SK-N-SH treated with all-trans-retinoic acid at 6 μM for 48 hours (cell line): Measurements from ENCODE around the gene HOXC13.

Experiments used
- ATAC-seq: fragments of 200-7000 bp; cut with Tn5 transposase; 3 replicates; pipeline ENCODE4 v1.9.1; 2020; ENCODE audit warnings: mild to moderate bottlenecking, moderate library complexity
- ARNTL ChIP-seq: fragments of 450-650 bp; formaldehyde crosslinking; IDR thresholded peaks from 2 replicates; pipeline ENCODE4 v1.5.0; 2020; ENCODE audit warnings: low read depth, mild to moderate bottlenecking, moderate library complexity, borderline replicate concordance
- BACH2 ChIP-seq: fragments of 250-450 bp; sonication (Bioruptor Pico); IDR thresholded peaks from 2 replicates; pipeline ENCODE4 v1.9.0; 2021; ENCODE audit warnings: mild to moderate bottlenecking, borderline replicate concordance
- CSDC2 ChIP-seq: fragments of 250-450 bp; sonication (Bioruptor Pico); IDR thresholded peaks from 2 replicates; pipeline ENCODE4 v1.5.0; 2020; ENCODE audit warnings: mild to moderate bottlenecking, moderate library complexity
- ESRRG ChIP-seq: fragments of 250-450 bp; sonication (Bioruptor Pico); IDR thresholded peaks from 2 replicates; pipeline ENCODE4 v1.6.1; 2021; ENCODE audit warnings: mild to moderate bottlenecking
- GLIS3 ChIP-seq: fragments of 250-450 bp; sonication (Bioruptor Pico); IDR thresholded peaks from 2 replicates; pipeline ENCODE4 v1.5.0; 2020; ENCODE audit warnings: mild to moderate bottlenecking, moderate library complexity
- ISL1 ChIP-seq: fragments of 250-450 bp; sonication (Bioruptor Pico); IDR thresholded peaks from 2 replicates; pipeline ENCODE4 v2.1.2; 2022; ENCODE audit warnings: mild to moderate bottlenecking, moderate library complexity
- OSR1 ChIP-seq: fragments of 250-450 bp; sonication (Bioruptor Pico); IDR thresholded peaks from 2 replicates; pipeline ENCODE4 v1.8.0; 2022; ENCODE audit warnings: moderate library complexity, mild to moderate bottlenecking, inconsistent platforms
- PPARA ChIP-seq: fragments of 250-450 bp; sonication (Bioruptor Pico); IDR thresholded peaks from 2 replicates; pipeline ENCODE4 v1.5.0; 2020; ENCODE audit warnings: mild to moderate bottlenecking, borderline replicate concordance
- SNAI2 ChIP-seq: fragments of 250-450 bp; sonication (Bioruptor Pico); IDR thresholded peaks from 2 replicates; pipeline ENCODE4 v1.5.0; 2020; ENCODE audit warnings: mild to moderate bottlenecking, moderate library complexity
- TCF4 ChIP-seq: fragments of 250-450 bp; sonication (Bioruptor Pico); IDR thresholded peaks from 2 replicates; pipeline ENCODE4 v1.8.0; 2021; ENCODE audit warnings: mild to moderate bottlenecking, moderate library complexity, borderline replicate concordance
- TOX ChIP-seq: fragments of 250-450 bp; sonication (Bioruptor Pico); IDR thresholded peaks from 2 replicates; pipeline ENCODE4 v1.8.0; 2021; ENCODE audit warnings: mild to moderate bottlenecking, moderate library complexity, borderline replicate concordance
- ZC3H10 ChIP-seq: fragments of 250-450 bp; sonication (Bioruptor Pico); IDR thresholded peaks from 2 replicates; pipeline ENCODE4 v1.5.1; 2021; ENCODE audit warnings: mild to moderate bottlenecking, moderate library complexity
- ZFP3 ChIP-seq: fragments of 250-450 bp; sonication (Bioruptor Pico); IDR thresholded peaks from 2 replicates; pipeline ENCODE4 v1.5.0; 2020; ENCODE audit warnings: mild to moderate bottlenecking, moderate library complexity
- ZFP30 ChIP-seq: fragments of 450-650 bp; formaldehyde crosslinking; IDR thresholded peaks from 2 replicates; pipeline ENCODE4 v1.5.0; 2022; ENCODE audit warnings: mild to moderate bottlenecking, moderate library complexity
- ZNF565 ChIP-seq: fragments of 450-650 bp; formaldehyde crosslinking; conservative IDR thresholded peaks from 2 replicates; pipeline ENCODE4 v1.5.0; 2020; ENCODE audit warnings: low read depth, mild to moderate bottlenecking, moderate library complexity
- ZNF70 ChIP-seq: fragments of 450-650 bp; formaldehyde crosslinking; IDR thresholded peaks from 2 replicates; pipeline ENCODE4 v1.5.0; 2020; ENCODE audit warnings: mild to moderate bottlenecking, moderate library complexity
- ZNF8 ChIP-seq: fragments of 450-650 bp; formaldehyde crosslinking; IDR thresholded peaks from 2 replicates; pipeline ENCODE4 v1.5.0; 2020; ENCODE audit warnings: mild to moderate bottlenecking, moderate library complexity
- TF ChIP-seq, protein P1 (sequence below): fragments of 250-450 bp; sonication (Bioruptor Pico); IDR thresholded peaks from 2 replicates; pipeline ENCODE4 v1.5.0; 2020; ENCODE audit warnings: mild to moderate bottlenecking, moderate library complexity
- TF ChIP-seq, protein P2 (sequence below): fragments of 250-450 bp; sonication (Bioruptor Pico); IDR thresholded peaks from 2 replicates; pipeline ENCODE4 v1.5.1; 2021; ENCODE audit warnings: mild to moderate bottlenecking, moderate library complexity
- TF ChIP-seq, protein P3 (sequence below): fragments of 250-450 bp; sonication (Bioruptor Pico); IDR thresholded peaks from 2 replicates; pipeline ENCODE4 v1.8.0; 2021; ENCODE audit warnings: low read depth, mild to moderate bottlenecking, moderate library complexity, borderline replicate concordance
- TF ChIP-seq, protein P4 (sequence below): fragments of 250-450 bp; sonication (Bioruptor Pico); IDR thresholded peaks from 2 replicates; pipeline ENCODE4 v1.5.1; 2020; ENCODE audit warnings: low read depth, mild to moderate bottlenecking, moderate library complexity
- TF ChIP-seq, protein P5 (sequence below): fragments of 250-450 bp; sonication (Bioruptor Pico); IDR thresholded peaks from 2 replicates; pipeline ENCODE4 v1.8.0; 2020; ENCODE audit warnings: mild to moderate bottlenecking, moderate library complexity, borderline replicate concordance

Gene HOXC13

DNA sequence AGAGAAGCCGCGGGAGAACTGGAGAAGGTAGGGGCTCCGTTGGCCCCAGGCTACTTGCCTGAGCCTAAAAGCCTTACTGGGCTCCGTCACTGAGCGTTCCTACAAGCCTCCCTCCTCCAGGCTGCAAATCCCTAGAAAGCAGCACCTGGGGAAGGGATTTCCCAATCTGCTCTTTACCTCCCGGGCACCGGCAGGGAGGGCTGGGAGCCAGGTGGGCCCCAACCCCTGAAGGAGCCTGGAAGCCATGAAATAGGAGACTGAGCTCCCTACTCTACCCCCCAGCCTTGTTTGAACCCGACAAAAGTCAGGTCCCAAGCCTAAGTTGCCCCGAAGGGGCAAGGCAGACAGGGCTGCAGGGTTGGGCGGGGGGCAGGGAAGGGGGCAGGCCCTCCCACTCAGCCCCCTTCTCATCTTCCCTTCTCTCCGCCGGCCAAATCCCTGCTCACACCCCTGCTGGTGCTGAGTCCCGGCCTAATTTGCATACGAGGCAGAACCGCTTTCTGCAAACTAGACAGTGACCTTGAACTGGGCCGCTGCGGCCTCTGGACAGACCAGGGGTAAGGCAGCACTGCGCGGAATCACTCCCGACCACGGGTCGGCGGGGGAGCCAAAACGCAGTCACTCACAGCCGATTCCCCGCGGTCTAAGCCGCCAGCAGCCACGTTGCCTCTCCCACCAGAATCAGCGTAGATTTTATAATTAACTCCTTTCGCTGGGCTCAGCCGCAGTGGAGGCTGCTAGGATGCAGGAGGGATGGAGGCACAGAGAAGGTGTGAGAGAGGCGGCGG lies 12.4 kb downstream of the HOXC13 start (continued):
- TF ChIP-seq GLIS3 (CRISPR knock-in tag) (no peak), TOX (CRISPR knock-in tag) (no peak), ZNF70 (CRISPR knock-in tag) (no peak), PPARA (CRISPR knock-in tag) (no peak)
- TF ChIP-seq, protein P1, sequence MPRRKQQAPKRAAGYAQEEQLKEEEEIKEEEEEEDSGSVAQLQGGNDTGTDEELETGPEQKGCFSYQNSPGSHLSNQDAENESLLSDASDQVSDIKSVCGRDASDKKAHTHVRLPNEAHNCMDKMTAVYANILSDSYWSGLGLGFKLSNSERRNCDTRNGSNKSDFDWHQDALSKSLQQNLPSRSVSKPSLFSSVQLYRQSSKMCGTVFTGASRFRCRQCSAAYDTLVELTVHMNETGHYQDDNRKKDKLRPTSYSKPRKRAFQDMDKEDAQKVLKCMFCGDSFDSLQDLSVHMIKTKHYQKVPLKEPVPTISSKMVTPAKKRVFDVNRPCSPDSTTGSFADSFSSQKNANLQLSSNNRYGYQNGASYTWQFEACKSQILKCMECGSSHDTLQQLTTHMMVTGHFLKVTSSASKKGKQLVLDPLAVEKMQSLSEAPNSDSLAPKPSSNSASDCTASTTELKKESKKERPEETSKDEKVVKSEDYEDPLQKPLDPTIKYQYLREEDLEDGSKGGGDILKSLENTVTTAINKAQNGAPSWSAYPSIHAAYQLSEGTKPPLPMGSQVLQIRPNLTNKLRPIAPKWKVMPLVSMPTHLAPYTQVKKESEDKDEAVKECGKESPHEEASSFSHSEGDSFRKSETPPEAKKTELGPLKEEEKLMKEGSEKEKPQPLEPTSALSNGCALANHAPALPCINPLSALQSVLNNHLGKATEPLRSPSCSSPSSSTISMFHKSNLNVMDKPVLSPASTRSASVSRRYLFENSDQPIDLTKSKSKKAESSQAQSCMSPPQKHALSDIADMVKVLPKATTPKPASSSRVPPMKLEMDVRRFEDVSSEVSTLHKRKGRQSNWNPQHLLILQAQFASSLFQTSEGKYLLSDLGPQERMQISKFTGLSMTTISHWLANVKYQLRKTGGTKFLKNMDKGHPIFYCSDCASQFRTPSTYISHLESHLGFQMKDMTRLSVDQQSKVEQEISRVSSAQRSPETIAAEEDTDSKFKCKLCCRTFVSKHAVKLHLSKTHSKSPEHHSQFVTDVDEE (CRISPR knock-in tag) = no peak

DNA sequence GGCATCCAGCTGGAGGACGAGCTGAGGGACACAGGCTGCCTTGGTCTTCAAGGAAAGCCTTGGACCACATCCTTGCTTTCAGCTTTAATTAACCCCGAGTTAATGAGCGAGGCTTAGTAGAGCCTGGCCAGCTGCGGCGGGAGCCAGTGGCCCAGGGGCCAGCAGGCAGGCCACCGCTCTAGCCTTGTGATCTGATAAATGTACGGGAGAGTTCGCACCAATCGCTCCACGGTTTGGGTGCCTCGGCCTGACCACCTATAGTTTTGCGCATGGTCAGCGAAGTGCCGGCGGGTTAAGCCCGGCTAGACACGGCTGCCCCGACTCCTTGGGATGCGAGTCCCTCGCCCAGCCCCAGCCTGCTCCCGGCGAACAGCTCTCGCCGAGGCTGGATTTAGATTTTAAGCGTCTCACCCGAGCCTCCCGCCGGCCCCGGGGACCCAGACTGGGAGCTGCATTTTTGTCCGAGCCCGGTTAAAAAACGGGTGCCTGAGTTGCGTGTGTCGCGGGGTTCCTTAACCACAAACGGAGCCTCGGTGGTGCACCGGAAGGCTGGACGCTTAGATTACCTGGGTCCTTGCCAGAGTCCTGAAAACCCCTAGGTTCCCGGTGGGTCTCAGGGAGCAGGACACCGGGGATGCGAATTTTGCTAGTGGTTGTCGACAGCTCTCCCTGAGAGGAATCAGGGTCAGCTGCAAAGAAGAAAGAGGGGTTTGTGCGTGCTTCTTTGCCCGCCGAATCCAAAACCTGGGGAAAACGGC lies 13.1 kb downstream of the HOXC13 start:
- TF ChIP-seq ZFP3 = no peak
- TF ChIP-seq OSR1 (CRISPR knock-in tag) = no peak
- TF ChIP-seq ZNF8 (CRISPR knock-in tag) = no peak
- no peak for TF ChIP-seq SNAI2 (CRISPR knock-in tag)
- no peak for TF ChIP-seq TCF4 (CRISPR knock-in tag)
- no peak for TF ChIP-seq CSDC2 (CRISPR knock-in tag)
- TF ChIP-seq ZC3H10 (CRISPR knock-in tag) = no peak
- no peak for TF ChIP-seq ZNF70 (CRISPR knock-in tag)
- ATAC-seq = no peak; the same call in 1 of the 3 replicates

DNA sequence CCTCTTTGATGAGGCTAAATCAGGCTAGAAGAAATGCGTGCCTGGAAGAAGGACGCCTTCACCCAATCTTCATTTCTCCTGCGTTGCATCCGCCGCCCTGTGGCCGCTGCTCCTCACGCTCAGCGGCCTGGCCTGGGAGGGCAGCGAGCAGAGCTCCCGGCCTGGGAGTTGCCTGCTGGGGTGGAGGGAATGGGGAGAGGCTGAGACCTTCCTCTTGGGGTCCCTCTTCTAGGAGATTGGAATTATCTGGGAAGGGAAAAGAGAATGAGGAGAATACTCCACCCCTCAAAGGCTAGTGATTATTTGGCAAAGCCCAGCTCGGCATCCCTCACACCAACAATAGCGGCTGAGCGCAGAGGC lies 13.7 kb downstream of the HOXC13 start:
- TF ChIP-seq ISL1 (CRISPR knock-in tag) = no peak
- TF ChIP-seq ZC3H10 (CRISPR knock-in tag) = no peak
- no peak for TF ChIP-seq TOX (CRISPR knock-in tag)
- TF ChIP-seq GLIS3 (CRISPR knock-in tag) = no peak
- TF ChIP-seq ZFP3 = no peak
- no peak for TF ChIP-seq PPARA (CRISPR knock-in tag)
- TF ChIP-seq ZNF565 (CRISPR knock-in tag) = no peak
- TF ChIP-seq OSR1 (CRISPR knock-in tag) = no peak
- TF ChIP-seq CSDC2 (CRISPR knock-in tag) = no peak
- TF ChIP-seq SNAI2 (CRISPR knock-in tag) = no peak
- TF ChIP-seq, protein P2, sequence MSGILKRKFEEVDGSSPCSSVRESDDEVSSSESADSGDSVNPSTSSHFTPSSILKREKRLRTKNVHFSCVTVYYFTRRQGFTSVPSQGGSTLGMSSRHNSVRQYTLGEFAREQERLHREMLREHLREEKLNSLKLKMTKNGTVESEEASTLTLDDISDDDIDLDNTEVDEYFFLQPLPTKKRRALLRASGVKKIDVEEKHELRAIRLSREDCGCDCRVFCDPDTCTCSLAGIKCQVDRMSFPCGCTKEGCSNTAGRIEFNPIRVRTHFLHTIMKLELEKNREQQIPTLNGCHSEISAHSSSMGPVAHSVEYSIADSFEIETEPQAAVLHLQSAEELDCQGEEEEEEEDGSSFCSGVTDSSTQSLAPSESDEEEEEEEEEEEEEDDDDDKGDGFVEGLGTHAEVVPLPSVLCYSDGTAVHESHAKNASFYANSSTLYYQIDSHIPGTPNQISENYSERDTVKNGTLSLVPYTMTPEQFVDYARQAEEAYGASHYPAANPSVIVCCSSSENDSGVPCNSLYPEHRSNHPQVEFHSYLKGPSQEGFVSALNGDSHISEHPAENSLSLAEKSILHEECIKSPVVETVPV (CRISPR knock-in tag) = no peak
- TF ChIP-seq ZNF70 (CRISPR knock-in tag) = no peak
- TF ChIP-seq, protein P3, sequence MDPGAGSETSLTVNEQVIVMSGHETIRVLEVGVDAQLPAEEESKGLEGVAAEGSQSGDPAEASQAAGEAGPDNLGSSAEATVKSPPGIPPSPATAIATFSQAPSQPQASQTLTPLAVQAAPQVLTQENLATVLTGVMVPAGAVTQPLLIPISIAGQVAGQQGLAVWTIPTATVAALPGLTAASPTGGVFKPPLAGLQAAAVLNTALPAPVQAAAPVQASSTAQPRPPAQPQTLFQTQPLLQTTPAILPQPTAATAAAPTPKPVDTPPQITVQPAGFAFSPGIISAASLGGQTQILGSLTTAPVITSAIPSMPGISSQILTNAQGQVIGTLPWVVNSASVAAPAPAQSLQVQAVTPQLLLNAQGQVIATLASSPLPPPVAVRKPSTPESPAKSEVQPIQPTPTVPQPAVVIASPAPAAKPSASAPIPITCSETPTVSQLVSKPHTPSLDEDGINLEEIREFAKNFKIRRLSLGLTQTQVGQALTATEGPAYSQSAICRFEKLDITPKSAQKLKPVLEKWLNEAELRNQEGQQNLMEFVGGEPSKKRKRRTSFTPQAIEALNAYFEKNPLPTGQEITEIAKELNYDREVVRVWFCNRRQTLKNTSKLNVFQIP (CRISPR knock-in tag) = no peak
- no peak for TF ChIP-seq ESRRG
- TF ChIP-seq, protein P4, sequence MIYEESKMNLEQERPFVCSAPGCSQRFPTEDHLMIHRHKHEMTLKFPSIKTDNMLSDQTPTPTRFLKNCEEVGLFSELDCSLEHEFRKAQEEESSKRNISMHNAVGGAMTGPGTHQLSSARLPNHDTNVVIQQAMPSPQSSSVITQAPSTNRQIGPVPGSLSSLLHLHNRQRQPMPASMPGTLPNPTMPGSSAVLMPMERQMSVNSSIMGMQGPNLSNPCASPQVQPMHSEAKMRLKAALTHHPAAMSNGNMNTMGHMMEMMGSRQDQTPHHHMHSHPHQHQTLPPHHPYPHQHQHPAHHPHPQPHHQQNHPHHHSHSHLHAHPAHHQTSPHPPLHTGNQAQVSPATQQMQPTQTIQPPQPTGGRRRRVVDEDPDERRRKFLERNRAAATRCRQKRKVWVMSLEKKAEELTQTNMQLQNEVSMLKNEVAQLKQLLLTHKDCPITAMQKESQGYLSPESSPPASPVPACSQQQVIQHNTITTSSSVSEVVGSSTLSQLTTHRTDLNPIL (CRISPR knock-in tag) = no peak
- TF ChIP-seq BACH2 (CRISPR knock-in tag) = no peak
- no peak for TF ChIP-seq ARNTL (CRISPR knock-in tag)
- TF ChIP-seq, protein P5, sequence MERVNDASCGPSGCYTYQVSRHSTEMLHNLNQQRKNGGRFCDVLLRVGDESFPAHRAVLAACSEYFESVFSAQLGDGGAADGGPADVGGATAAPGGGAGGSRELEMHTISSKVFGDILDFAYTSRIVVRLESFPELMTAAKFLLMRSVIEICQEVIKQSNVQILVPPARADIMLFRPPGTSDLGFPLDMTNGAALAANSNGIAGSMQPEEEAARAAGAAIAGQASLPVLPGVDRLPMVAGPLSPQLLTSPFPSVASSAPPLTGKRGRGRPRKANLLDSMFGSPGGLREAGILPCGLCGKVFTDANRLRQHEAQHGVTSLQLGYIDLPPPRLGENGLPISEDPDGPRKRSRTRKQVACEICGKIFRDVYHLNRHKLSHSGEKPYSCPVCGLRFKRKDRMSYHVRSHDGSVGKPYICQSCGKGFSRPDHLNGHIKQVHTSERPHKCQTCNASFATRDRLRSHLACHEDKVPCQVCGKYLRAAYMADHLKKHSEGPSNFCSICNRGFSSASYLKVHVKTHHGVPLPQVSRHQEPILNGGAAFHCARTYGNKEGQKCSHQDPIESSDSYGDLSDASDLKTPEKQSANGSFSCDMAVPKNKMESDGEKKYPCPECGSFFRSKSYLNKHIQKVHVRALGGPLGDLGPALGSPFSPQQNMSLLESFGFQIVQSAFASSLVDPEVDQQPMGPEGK (CRISPR knock-in tag) = no peak
- no peak for TF ChIP-seq ZFP30 (CRISPR knock-in tag)
- TF ChIP-seq, protein P1 (CRISPR knock-in tag) = no peak
- peak; percentile 56 for ATAC-seq
